Mononuclear cell (primary cell): ENCODE data around the gene OIT3. TPM values are rescaled to one million over a fixed set of nuclear protein-coding genes. Genes with fewer than 3 reads are reported as not detected.

Source experiments
- H3K27me3 ChIP-seq: 2 replicates; pipeline ENCODE4 v1.6.0; 2011; ENCODE audit warnings: low read length, control low read depth; ENCODE audit not compliant: insufficient read depth
- H3K4me1 ChIP-seq: 2 replicates; pipeline ENCODE4 v1.5.1; 2011; ENCODE audit warnings: mild to moderate bottlenecking, low read length, control low read depth; ENCODE audit not compliant: insufficient read depth
- H3K4me3 ChIP-seq: 2 replicates; pipeline ENCODE4 v1.5.1; 2011; ENCODE audit warnings: mild to moderate bottlenecking, low read length, moderate library complexity
- H3K9me3 ChIP-seq: 2 replicates; pipeline ENCODE4 v1.5.1; 2011; ENCODE audit warnings: low read depth, mild to moderate bottlenecking, control low read depth, low read length
- total RNA-seq: library from RNA; depleted of rRNA; stranded (reverse); fragments of >200 nt; gene quantifications from one replicate; pipeline ENCODE4 v1.2.3, GENCODE V29; 2012

Gene OIT3
- total RNA-seq: 0.21 TPM

DNA sequence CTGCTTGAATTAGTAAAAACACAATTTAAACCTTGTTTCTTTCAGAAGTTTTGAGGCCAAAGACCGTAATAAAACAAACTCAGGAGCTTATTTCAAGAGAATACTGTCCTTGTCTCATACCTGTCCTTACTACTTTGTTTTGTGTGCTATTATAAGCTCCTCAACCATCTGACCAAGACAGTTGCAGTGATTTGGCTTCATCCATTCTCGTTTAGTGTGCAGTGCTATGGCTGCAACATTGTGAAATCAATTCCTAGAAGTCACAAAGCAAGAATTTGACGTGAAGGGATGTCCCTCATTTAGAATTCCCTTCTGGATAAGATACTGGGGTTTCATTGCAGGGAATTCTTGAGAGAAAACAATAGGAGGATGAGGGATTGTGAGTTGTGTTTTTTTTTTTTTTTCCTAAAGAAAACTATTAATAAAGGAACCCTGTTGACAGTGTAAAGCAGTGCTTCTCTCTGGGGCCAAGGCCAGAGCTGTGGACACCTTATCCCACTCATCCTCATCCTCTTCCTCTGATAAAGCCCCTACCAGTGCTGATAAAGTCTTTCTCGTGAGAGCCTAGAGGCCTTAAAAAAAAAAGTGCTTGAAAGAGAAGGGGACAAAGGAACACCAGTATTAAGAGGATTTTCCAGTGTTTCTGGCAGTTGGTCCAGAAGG, at the start of gene OIT3:
TSS of gene OIT3 (plus strand) at position 604 of the 663 bp plus-strand sequence. CDS start 60 bp downstream, outside the sequence.
- Histone ChIP-seq H3K4me1 (no peaks in the 10 kb centered on the region), H3K27me3 (no peaks in the 10 kb centered on the region), H3K4me3 (no peak within 1 kb of the TSS), H3K9me3 (no peaks in the 10 kb centered on the region)

DNA sequence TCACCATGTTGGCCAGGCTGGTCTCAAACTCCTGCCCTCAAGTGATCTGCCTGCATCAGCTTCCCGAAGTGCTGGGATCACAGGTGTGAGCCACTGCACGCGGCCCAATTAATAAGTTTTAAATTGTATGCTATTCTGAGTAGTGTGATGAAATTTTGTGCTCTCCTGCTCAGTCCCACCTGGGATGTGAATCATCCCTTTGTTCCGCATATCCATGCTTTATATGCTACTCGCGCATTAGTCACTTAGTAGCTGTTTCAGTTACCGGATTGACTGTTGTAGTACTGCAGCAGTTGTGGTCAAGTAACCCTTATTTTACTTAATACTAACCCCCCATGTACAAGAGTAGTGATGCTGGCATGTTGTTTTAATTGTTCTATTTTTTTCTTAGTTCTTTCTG, 47.3 kb upstream of the OIT3 start:
- H3K4me1 ChIP-seq: no peaks in the 10 kb centered on the region
- H3K27me3 ChIP-seq: no peaks in the 10 kb centered on the region

DNA sequence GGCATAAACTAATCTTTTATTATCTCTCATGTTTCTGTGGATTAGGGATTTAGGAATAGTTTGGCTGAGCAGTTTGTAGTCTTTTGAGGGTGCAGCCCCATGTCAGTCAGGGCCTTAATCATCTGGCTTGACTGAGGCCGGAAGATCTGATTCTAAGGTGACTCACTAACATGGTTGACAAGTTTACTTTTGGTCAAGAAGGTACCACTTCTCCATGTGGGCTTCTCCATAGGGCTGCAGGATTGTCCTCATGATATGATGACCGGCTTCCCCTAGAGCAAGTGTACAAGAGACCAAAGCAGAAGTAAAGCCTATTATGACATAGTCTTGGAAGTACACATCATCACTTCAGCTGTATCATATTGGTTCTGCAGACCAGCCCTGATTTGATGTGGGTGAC, 45.9 kb upstream of the OIT3 start:
- H3K27me3 ChIP-seq: no peaks in the 10 kb centered on the region
- no peaks in the 10 kb centered on the region for H3K4me1 ChIP-seq
- no peak overlapping the region for H3K4me3 ChIP-seq
- no peaks in the 10 kb centered on the region for H3K9me3 ChIP-seq

More for the DNA sequence above, 47.3 kb upstream of the OIT3 start:
- no peak overlapping the region for H3K4me3 ChIP-seq
- H3K9me3 ChIP-seq: no peaks in the 10 kb centered on the region

DNA sequence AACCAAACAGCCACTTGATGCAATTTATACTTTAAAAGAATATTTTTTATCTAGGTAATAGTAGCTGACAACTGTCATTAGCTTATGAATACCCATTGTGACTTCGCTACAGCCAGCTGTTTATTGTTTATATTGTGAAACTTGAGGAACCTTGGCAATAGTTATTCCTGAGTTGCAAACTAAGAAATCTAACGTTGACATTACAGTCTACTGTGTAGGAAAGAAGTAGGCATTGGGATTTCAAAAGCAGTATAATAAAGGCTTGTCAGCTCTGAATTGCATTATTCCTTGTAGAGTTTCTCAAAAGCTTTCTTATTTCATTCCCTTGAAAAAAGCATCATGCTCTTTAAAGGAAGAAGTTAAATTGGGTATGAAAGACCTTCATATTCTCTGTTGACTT, 42.7 kb upstream of the OIT3 start:
- H3K4me3 ChIP-seq: no peak overlapping the region
- no peaks in the 10 kb centered on the region for H3K4me1 ChIP-seq
- H3K27me3 ChIP-seq: no peaks in the 10 kb centered on the region
- no peaks in the 10 kb centered on the region for H3K9me3 ChIP-seq

DNA sequence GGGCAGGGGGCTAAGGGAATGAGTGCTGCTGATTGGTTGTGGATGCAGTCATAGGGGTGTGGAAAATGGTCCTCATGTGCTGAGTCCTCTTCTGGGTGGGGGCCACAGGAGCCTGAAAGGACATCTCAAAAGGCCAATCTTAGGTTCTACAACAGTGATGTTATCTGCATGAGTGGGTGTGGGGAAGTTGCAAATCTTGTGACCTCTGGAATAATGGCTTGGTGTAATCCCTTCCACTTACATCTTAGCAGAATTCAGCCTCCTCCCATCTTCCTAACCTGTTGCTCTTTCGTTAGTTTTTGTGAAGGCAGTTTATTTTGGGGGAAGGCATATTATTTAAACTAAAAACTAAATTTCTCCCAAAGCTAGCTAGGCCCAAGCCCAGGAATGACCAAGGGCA, 42.0 kb upstream of the OIT3 start:
- Histone ChIP-seq H3K27me3 (no peaks in the 10 kb centered on the region), H3K9me3 (no peaks in the 10 kb centered on the region), H3K4me1 (no peaks in the 10 kb centered on the region), H3K4me3 (no peak overlapping the region)

DNA sequence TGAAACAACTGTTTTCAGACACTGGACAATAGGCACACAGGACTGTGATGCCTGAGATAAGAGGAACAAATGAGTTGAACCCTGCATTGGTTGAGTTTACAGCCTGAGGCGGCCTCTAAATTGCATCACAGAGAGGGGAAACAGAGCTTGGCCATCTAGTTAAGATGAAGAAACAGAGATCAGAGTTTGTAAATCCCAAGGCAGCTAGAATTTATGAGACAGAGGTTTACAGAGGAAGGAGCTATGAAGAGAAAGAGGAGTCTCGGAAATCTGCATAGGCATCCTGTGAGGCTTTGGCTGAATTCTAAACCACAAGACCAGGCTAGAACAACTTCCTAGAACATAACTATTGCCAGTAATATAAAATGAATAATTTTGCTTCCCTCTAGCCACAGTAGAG, 41.0 kb upstream of the OIT3 start:
- no peak overlapping the region for H3K4me3 ChIP-seq
- no peaks in the 10 kb centered on the region for H3K27me3 ChIP-seq
- no peaks in the 10 kb centered on the region for H3K9me3 ChIP-seq
- H3K4me1 ChIP-seq: no peaks in the 10 kb centered on the region

DNA sequence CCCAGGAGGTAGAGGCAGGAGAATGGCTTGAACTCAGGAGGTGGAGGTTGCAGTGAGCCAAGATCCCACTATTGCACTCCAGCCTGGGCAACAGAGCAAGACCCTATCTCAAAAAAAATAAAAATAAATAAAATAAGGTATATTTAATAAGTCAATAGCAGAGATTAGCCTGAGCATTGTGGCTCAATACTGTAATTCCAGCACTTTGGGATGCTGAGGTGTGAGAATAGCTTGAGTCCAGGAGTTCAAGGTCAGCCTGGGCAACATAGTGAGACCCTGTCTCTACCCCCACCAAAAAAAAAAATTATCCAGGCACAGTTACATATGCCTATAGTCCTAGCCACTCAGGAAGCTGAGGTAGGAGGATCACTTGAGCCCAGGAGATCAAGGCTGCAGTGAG, 38.4 kb upstream of the OIT3 start:
- no peak overlapping the region for H3K4me3 ChIP-seq
- H3K4me1 ChIP-seq: no peaks in the 10 kb centered on the region

DNA sequence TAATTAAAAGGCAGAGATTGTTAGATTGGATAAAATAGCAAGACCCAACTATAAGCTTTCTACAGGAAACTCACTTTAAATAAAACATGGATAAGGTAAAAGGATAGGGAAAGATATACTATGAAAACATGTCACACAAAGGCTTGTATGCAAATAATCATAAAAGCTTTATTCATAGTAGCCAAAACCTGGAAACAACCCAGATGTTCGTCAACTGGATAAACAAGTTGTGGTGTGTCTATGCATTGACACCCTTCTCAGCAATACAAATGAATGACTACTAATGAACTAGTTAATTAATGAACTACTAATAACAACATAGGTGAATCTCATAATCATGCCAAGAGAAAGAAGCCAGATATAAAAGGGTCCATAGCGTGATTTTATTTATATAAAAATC, 37.7 kb upstream of the OIT3 start:
- Histone ChIP-seq H3K9me3 (no peaks in the 10 kb centered on the region), H3K27me3 (no peaks in the 10 kb centered on the region), H3K4me3 (no peak overlapping the region), H3K4me1 (no peaks in the 10 kb centered on the region)

More for the DNA sequence above, 38.4 kb upstream of the OIT3 start:
- H3K9me3 ChIP-seq: no peaks in the 10 kb centered on the region
- H3K27me3 ChIP-seq: no peaks in the 10 kb centered on the region

DNA sequence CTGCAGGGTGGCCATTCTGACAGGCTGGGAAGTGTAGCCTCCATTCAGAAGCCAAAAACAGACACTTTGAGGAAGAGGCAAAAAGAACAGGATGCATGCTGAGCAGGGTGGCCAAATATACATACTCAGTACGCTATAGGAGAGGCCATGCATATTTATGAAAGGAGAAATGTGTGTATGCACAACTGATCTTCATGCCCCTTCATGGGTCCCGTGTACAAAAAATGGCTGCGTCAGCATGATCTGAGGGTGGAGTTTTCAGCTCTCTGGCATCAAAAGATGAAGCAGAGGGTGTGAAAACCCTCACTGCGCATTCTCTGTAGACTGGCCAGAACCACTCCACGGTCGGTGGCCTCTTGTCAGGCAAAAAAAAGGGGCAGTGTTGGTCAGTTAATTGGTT, 35.5 kb upstream of the OIT3 start:
- Histone ChIP-seq H3K4me1 (no peaks in the 10 kb centered on the region), H3K9me3 (no peaks in the 10 kb centered on the region), H3K27me3 (no peaks in the 10 kb centered on the region), H3K4me3 (no peak overlapping the region)

DNA sequence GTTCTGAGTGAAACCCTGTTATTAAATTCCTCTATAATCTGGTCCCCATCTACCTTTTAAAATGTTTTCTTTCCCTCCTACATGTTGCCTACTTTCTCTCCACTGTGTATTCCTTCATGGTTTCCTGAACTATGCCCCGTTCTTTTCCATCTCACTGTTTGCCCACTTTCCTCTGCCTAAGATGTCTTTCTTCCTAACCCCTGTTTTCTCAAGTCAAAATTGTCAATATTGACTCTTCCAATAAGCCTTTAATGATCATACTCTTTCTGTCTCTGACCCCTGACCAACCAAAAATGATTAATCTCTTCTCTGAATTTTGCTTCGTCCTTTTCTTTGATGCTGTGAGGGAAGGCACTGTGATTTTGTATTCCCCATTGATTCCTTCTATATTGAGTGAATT, 30.6 kb upstream of the OIT3 start:
- Histone ChIP-seq H3K4me1 (no peaks in the 10 kb centered on the region), H3K27me3 (no peaks in the 10 kb centered on the region), H3K9me3 (no peaks in the 10 kb centered on the region), H3K4me3 (no peak overlapping the region)

DNA sequence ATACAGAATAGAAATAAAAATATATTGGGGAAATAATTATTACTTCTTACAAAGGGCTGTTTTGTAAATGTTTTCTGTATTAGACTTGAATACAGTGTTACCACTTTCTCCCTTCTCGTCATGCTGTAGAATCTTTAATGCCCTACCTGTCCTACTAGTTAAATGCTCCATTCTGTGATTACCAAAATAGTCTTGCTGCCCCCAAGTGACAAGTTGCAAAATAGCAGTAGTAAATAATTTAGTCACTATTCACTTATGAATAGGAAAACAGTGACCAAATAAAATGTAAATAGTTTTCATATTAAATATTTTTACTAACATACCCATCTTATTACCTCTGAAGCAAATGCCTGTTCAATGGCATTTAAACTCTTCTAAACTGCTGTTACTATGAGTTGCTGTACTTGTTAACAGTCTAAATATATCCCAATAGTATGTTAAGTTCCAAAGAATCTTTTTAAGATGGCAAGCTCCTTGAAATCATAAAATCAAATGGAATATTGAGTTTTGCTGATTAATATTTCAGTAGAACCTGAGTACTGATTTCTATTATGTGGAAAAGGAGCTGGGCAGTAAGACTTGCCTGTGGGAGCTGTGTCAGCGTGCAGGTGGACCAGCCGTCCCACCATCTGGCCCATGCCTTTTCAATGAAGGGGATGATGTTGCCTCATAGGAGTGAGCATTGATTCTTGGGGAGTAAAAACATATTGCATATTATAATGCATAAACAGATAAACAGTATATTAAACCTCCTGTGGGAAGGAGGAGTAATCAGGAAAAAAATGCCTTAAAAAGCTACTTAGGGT, 18.1 kb upstream of the OIT3 start:
- Histone ChIP-seq H3K4me1 (no peaks in the 10 kb centered on the region), H3K4me3 (no peak overlapping the region), H3K9me3 (no peaks in the 10 kb centered on the region), H3K27me3 (no peaks in the 10 kb centered on the region)

DNA sequence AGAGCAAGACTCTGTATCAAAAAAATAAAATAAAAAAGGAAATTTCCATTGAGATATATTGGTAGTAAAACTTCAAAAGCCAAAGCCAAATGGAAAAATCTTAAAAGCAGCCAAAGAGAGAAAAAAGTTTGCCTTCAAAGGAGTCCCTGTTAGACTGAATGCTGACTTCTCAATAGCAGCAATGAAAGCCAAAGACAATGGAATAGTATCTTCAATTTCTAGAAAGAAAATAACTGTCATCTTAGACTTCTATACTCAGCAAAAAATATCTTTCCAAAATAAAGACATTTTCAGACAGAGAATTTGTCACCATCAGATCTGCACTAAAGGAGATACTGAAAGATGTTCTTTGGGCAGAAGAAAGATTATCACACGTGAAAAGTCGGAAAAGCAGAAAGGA, 14.3 kb upstream of the OIT3 start:
- H3K4me1 ChIP-seq: no peaks in the 10 kb centered on the region
- H3K27me3 ChIP-seq: no peaks in the 10 kb centered on the region
- H3K9me3 ChIP-seq: no peaks in the 10 kb centered on the region
- no peak overlapping the region for H3K4me3 ChIP-seq

DNA sequence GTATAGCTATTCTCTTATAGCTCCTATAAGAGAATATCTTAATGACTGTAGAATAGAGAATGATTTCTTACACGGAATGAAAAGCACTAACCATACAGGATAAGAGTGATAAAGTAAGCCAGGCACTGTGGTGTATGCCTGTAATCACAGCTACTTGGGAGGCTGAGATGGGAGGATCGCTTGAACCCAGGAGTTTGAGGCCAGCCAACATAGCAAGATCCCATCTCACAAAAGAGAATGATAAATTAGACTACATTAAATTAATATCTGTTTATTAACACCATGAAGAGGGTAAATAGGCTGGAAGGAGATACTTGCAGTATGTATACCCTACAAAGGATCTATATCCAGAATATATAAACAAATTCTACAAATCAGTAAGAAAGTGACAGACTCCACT, 12.2 kb upstream of the OIT3 start:
- no peaks in the 10 kb centered on the region for H3K9me3 ChIP-seq
- H3K27me3 ChIP-seq: no peaks in the 10 kb centered on the region
- H3K4me3 ChIP-seq: no peak overlapping the region
- H3K4me1 ChIP-seq: no peaks in the 10 kb centered on the region

DNA sequence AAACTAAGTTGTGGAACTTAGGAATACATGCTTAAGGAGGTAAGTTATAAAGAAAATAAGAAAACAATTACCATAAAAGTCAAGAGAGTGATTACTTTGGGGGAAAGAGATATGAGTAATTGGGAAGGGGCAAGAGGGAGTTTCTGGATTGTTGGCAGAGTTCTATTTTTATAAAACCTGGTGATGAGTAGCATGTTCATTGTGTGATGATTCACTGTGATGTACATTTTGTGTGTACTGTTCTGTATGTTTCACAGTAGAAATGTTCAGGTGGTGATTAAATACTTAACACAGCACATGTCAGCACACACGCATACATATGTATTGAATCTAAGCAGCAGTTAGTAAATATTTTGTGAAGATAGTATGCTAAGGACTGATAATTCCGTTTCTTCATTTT, 9.7 kb upstream of the OIT3 start:
- Histone ChIP-seq H3K4me1 (peaks cover 11% of the 10 kb centered on the region), H3K4me3 (no peak overlapping the region), H3K27me3 (no peaks in the 10 kb centered on the region), H3K9me3 (no peaks in the 10 kb centered on the region)

DNA sequence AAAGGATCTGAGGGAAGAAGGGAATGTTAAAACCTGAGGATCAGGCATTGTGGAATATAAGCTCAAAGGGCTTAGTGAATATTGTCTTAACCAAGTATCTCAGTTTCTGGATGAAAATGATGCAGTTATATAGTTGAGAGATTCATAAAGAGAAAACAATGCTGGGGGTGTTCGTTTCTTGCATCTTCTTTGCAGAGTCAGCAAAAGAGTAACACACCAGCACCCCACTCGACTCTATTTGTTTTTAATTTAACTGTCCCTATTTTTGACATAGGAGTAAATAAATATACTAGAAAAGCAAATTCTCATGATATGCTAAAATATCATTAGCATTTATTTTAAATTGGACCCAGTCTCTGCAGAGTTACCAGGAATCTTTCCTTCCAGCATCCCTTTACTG, 7.6 kb upstream of the OIT3 start:
- no peaks in the 10 kb centered on the region for H3K27me3 ChIP-seq
- no peaks in the 10 kb centered on the region for H3K9me3 ChIP-seq
- H3K4me3 ChIP-seq: no peak overlapping the region
- peaks cover 11% of the 10 kb centered on the region for H3K4me1 ChIP-seq

DNA sequence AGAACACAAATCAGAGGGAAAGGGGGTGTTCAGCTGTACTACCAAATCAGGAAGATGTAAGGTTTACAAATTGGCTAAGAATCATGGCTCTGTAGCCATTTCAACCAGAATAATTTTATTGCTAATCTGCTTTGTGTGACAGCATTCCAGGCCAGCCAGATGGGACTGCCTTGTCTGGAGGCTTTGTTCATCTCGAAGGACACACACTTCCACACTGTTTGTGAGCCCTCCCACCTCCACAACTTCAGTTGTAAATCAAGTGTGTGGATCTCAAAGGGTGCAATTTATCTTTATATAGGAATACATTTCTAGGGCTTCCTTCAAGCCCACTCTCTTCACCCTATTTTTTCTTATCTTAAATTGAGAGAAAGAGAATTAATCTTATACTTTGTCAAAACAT, 6.9 kb upstream of the OIT3 start:
- no peaks in the 10 kb centered on the region for H3K27me3 ChIP-seq
- no peak overlapping the region for H3K4me3 ChIP-seq
- H3K4me1 ChIP-seq: peaks cover 11% of the 10 kb centered on the region
- no peaks in the 10 kb centered on the region for H3K9me3 ChIP-seq
